Psoas muscle (tissue), 8 donors: ENCODE results near the gene RABEP1. TPM values are rescaled to one million over a fixed set of nuclear protein-coding genes. Genes with fewer than 3 reads are reported as not detected.
A peak's percentile ranks its signal among the peaks of the same experiment; 100 is the strongest.

Source experiments
- ATAC-seq, 4 donors: fragments of 200-7000 bp; cut with Tn5 transposase; one replicate each; pipeline ENCODE4 v1.9.1; 2020; ENCODE audit warnings: moderate library complexity in 3 of 4, mild to moderate bottlenecking in 2 of 4
- DNase-seq, 2 donors: peaks; one replicate each; pipeline ENCODE4 v3.0.0-alpha.2; 2020
- H3K27ac ChIP-seq: fragments of 200-600 bp; one replicate; pipeline ENCODE4 v1.8.0; 2022
- H3K27me3 ChIP-seq, 3 donors: fragments of 200-600 bp in 1 of 3; one replicate each; pipeline versions ENCODE4 v1.6.1 to v1.8.0; 2013 to 2022; ENCODE audit warnings: low read length in 2 of 3, mild to moderate bottlenecking in 2 of 3, moderate library complexity in 1 of 3; ENCODE audit not compliant: insufficient read depth in 3 of 3
- H3K36me3 ChIP-seq, 2 donors: fragments of 200-600 bp in 1 of 2; one replicate each; pipeline versions ENCODE4 v1.6.1 to v1.8.0; 2013 to 2022; ENCODE audit warnings: low read depth in 1 of 2, mild to moderate bottlenecking in 1 of 2, moderate library complexity in 1 of 2; ENCODE audit not compliant: insufficient read depth in 1 of 2
- H3K4me1 ChIP-seq: fragments of 200-600 bp; one replicate; pipeline ENCODE4 v1.8.0; 2022
- H3K4me3 ChIP-seq: fragments of 200-600 bp; one replicate; pipeline ENCODE4 v1.8.0; 2022; ENCODE audit warnings: mild to moderate bottlenecking
- H3K9me3 ChIP-seq: fragments of 200-600 bp; one replicate; pipeline ENCODE4 v1.8.0; 2022
- CTCF ChIP-seq: fragments of 200-600 bp; IDR thresholded peaks from one replicate; pipeline ENCODE4 v1.8.0; 2022; ENCODE audit warnings: antibody characterized with exemption
- WGBS, 3 donors: extraction: QIAGEN DNeasy Blood & Tissue Kit; methylation state at CpG; one replicate each; pipeline versions ENCODE4 v1.1.6 to v1.1.7; 2013; 5-methylcytosine and 5-hydroxymethylcytosine counted together
- intact Hi-C, 2 donors: fragments of 100-400 bp; cut with DNase I; formaldehyde crosslinking; loops; one replicate each; pipeline versions ENCODE4 v1.11.0 to v1.14.2; 2022
- polyA plus RNA-seq, 3 donors: library from polyadenylated mRNA; stranded (reverse); fragments of 200-250 nt; gene quantifications; one replicate each; pipeline ENCODE4 v1.2.3, GENCODE V29; 2013
- total RNA-seq, 4 donors: library from RNA; stranded (reverse); fragmentation: NEBNext Ultra II Directional in 2 of 4; extraction: Animal tissue kit (Norgen Biotek cat#: 25700) in 2 of 4; gene quantifications; one replicate each; pipeline versions ENCODE4 v1.2.1 to v1.2.4, GENCODE V29; 2021 to 2023
- donor health status: healthy with polysubstance abuse.
- donor health status: DM: no; HTN: no; CAD: no; lungs with moderate emphysema.
- donor health status: Bipolar disorder and iron deficiency.
- donor health status: healthy.
- donor health status: DM: yes; HTN: yes; CAD: no.
- donor health status: DM: no; HTN: no; CAD: no.
- donor health status: DM: no; HTN: no; CAD: no.
- donor health status: DM: yes; HTN: yes; CAD: no.

The RABEP1 gene
- total and polyA plus RNA-seq, 7 donors, result 33.4 to 106 (median 77.4) TPM

DNA sequence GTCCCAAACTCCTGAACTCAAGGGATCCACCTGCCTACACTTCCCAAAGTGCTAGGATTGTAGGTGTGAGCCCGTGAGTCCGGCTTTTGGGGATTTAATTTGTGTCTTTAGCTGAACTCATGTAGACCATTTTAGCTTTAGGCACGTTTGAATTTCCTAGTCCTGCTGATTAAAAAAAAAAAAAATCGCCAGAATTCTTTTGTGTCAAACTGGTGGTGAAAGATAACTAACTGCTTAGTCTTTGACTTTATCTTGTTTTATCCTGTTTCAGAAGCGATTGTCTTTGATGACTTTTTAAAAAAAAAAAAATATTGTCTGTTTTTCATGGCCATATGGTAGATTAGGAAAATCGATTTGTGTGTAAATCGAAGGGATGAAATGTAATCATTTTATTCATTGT is 2.6 kb downstream of the RABEP1 start:
- no peak for TF ChIP-seq CTCF
- Histone ChIP-seq H3K36me3 (no peaks in the 10 kb centered on the region), H3K27ac (peak overlapping the region; percentile 95), H3K27me3 (no peaks in the 10 kb centered on the region), H3K9me3 (no peaks in the 10 kb centered on the region), H3K4me1 (peaks cover 42% of the 10 kb centered on the region), H3K4me3 (peak overlapping the region; percentile 91)
- intact Hi-C loops, result loop anchor here in 1 of 2 donors (5.0 kb wide), 1 partner anchor 88 kb away; no protein-coding TSS in a partner anchor
- DNase-seq (no peak), ATAC-seq (no peak)
- WGBS, 3 donors, result 70 to 79% (median 73%) methylated on average over 7 of the region's 7 CpGs

DNA sequence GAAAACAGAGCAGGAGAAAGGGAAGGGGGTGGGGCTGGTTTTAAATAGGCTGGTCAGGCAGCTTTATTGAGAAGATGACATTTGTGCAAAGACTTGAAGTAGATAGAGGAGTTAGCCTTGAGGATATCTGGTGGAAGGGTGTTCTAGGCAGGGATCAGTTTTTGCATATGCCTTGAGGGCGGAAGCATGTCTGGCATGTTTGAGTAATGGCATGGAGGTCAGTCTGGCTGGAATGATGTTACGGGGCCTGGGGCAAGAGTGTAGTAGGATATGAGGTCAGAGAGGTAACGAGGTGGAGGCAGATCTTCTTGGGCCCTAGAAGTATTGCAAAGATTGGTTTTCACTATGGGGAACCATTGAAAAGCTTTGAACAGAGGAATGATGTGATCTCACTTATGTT is 4.8 kb downstream of the RABEP1 start:
- H3K4me1 ChIP-seq, result peaks cover 42% of the 10 kb centered on the region

GRCh38 chr17:5291683-5292350 is 9.7 kb downstream of the RABEP1 start:
- intact Hi-C loops, result no loop called here
- ATAC-seq (no peak), DNase-seq (no peak)
- TF ChIP-seq CTCF, result no peak
- Histone ChIP-seq H3K36me3 (peaks cover 0 to 3% of the 10 kb centered on the region in 2 donors), H3K4me1 (peaks cover 12% of the 10 kb centered on the region), H3K27ac (no peak overlapping the region), H3K4me3 (no peak overlapping the region), H3K27me3 (no peaks in the 10 kb centered on the region), H3K9me3 (no peaks in the 10 kb centered on the region)
- WGBS, 3 donors, result 76 to 89% (median 80%) methylated on average over 8 of the region's 8 CpGs

More for the DNA sequence above, 4.8 kb downstream of the RABEP1 start:
- Histone ChIP-seq H3K27ac (peak overlapping the region; percentile 58), H3K27me3 (no peaks in the 10 kb centered on the region), H3K36me3 (peaks cover 0 to 3% of the 10 kb centered on the region in 2 donors), H3K9me3 (no peaks in the 10 kb centered on the region), H3K4me3 (no peak overlapping the region)
- TF ChIP-seq CTCF, result no peak
- ATAC-seq (peak in 1 of 4 donors; percentile 32), DNase-seq (no peak)
- intact Hi-C loops, result no loop called here
- 46 to 81% (median 59%) methylated on average over 3 of the region's 3 CpGs for WGBS, 3 donors

GRCh38 chr17:5297245-5297644 is 15.2 kb downstream of the RABEP1 start:
- no peak overlapping the region for H3K4me3 ChIP-seq
- DNase-seq (no peak), ATAC-seq (peak in 2 of 4 donors; percentile 56 to 70)
- no peaks in the 10 kb centered on the region for H3K9me3 ChIP-seq
- peak overlapping the region; percentile 27 for H3K27ac ChIP-seq
- intact Hi-C loops, result no loop called here
- TF ChIP-seq CTCF, result no peak
- H3K27me3 ChIP-seq, result no peaks in the 10 kb centered on the region
- no peaks in the 10 kb centered on the region for H3K36me3 ChIP-seq
- WGBS, 3 donors, result 60 to 76% (median 70%) methylated on average over 2 of the region's 2 CpGs
- H3K4me1 ChIP-seq, result peaks cover 39% of the 10 kb centered on the region

DNA sequence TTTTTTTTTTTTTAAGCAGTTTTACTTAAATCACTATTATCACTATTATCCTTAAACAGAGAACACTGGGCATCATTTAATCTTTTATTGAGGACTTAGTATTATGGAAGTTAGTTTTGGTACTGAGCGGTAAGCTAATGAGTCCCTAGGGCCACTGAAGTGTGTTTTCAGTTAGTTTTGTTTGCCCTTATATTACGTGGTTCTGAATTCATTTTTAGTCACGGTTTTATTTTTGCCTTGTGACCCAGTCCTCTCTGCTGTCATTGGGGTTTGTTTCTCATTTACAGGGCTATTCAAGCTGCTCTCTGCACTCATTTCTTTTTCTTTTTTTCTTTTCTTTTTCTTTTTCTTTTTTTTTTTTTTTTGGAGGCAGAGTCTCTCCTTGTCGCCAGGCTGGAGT is 17.3 kb downstream of the RABEP1 start:
- H3K27ac ChIP-seq, result peak overlapping the region; percentile 60
- TF ChIP-seq CTCF, result no peak
- intact Hi-C loops, result no loop called here
- H3K4me1 ChIP-seq, result peaks cover 40% of the 10 kb centered on the region
- H3K27me3 ChIP-seq, result no peaks in the 10 kb centered on the region
- H3K36me3 ChIP-seq, result no peaks in the 10 kb centered on the region
- peak in 1 of 4 donors; percentile 51 for ATAC-seq
- 48 to 67% (median 64%) methylated on average over 3 to 4 of the region's 4 CpGs for WGBS, 3 donors
- DNase-seq, result no peak
- H3K4me3 ChIP-seq, result no peak overlapping the region
- H3K9me3 ChIP-seq, result no peaks in the 10 kb centered on the region
